Mammary epithelial cell (primary cell): ENCODE results near the gene CD151.

Experiments
- CTCF ChIP-seq, 2 donors: IDR thresholded peaks in 1 of 2; conservative IDR thresholded peaks in 1 of 2; 2 replicates each; pipeline ENCODE4 v1.5.1; 2011 to 2012; ENCODE audit warnings: inconsistent platforms in 2 of 2, low read length in 2 of 2, mild to moderate bottlenecking in 2 of 2, control low read depth in 1 of 2, low read depth in 1 of 2; ENCODE audit not compliant: insufficient read depth in 1 of 2; ENCODE audit errors: extremely low read depth in 1 of 2
- EZH2 ChIP-seq: IDR thresholded peaks from 2 replicates; pipeline ENCODE4 v1.6.1; 2012; ENCODE audit warnings: low read length, inconsistent platforms, borderline replicate concordance

GRCh38 chr11:871472-871871, 38.7 kb downstream of the CD151 start:
- TF ChIP-seq CTCF (conservative IDR thresholded peaks at IDR 0.05 in 1 of 2, IDR thresholded peaks at IDR 0.05 in 1 of 2; ENCODE audit: extremely low read depth in 1 of 2, insufficient read depth in 1 of 2, low read depth in 1 of 2, low read length in 2 of 2) (no peak), EZH2 (no peak)
